Smooth muscle cell (in vitro differentiated cells): ENCODE data around the gene RPA3. TPM values are rescaled to one million over a fixed set of nuclear protein-coding genes. Genes with fewer than 3 reads are reported as not detected.
A peak's percentile ranks its signal among the peaks of the same experiment; 100 is the strongest.

Source experiments
- DNase-seq: peaks from one replicate; lab custom pipeline; 2025; ENCODE audit not compliant: unreplicated experiment; lab: John Stamatoyannopoulos, UW
- H2AFZ ChIP-seq: fragments of 200-600 bp; sonication (generic); 2 replicates; pipeline ENCODE4 v1.6.0; 2016; ENCODE audit warnings: antibody characterized with exemption, low read depth, mild to moderate bottlenecking
- H3F3A ChIP-seq: fragments of 200-600 bp; sonication (generic); 2 replicates; pipeline ENCODE4 v1.6.0; 2017; ENCODE audit warnings: antibody characterized with exemption, low read depth
- H3K27ac ChIP-seq: fragments of 200-600 bp; sonication (generic); 2 replicates; pipeline ENCODE4 v1.5.1; 2016; ENCODE audit warnings: low read depth, mild to moderate bottlenecking
- H3K27me3 ChIP-seq: fragments of 200-600 bp; sonication (generic); 2 replicates; pipeline ENCODE4 v1.6.1; 2016; ENCODE audit warnings: low read depth, mild to moderate bottlenecking
- H3K36me3 ChIP-seq: fragments of 200-600 bp; sonication (generic); 2 replicates; pipeline ENCODE4 v1.5.1; 2016; ENCODE audit warnings: low read depth
- H3K4me1 ChIP-seq: fragments of 200-600 bp; sonication (generic); 2 replicates; pipeline ENCODE4 v1.5.1; 2016; ENCODE audit warnings: low read depth
- H3K4me2 ChIP-seq: fragments of 200-600 bp; sonication (generic); 2 replicates; pipeline ENCODE4 v1.6.0; 2016; ENCODE audit warnings: mild to moderate bottlenecking
- H3K4me3 ChIP-seq: fragments of 200-600 bp; sonication (generic); 2 replicates; pipeline ENCODE4 v1.5.1; 2016; ENCODE audit warnings: mild to moderate bottlenecking
- H3K79me2 ChIP-seq: fragments of 200-600 bp; sonication (generic); 2 replicates; pipeline ENCODE4 v1.6.0; 2016; ENCODE audit warnings: low read depth, mild to moderate bottlenecking
- H3K9ac ChIP-seq: fragments of 200-600 bp; sonication (generic); 2 replicates; pipeline ENCODE4 v1.6.0; 2016; ENCODE audit warnings: low read depth
- H3K9me3 ChIP-seq: fragments of 200-600 bp; sonication (generic); replicated peaks from 2 replicates; pipeline ENCODE4 v1.5.1; 2016; ENCODE audit warnings: low read depth
- H4K20me1 ChIP-seq: fragments of 200-600 bp; sonication (generic); 2 replicates; pipeline ENCODE4 v1.6.0; 2016; ENCODE audit warnings: low read depth
- CTCF ChIP-seq: fragments of 200-600 bp; sonication (generic); IDR thresholded peaks from 2 replicates; pipeline ENCODE4 v1.5.1; 2017; ENCODE audit warnings: borderline replicate concordance, mild to moderate bottlenecking, antibody characterized with exemption; ENCODE audit not compliant: insufficient read depth, poor library complexity, severe bottlenecking
- WGBS: methylation state at CpG from one replicate; pipeline ENCODE4 v1.1.7; 2016; ENCODE audit warnings: low lambda C conversion rate; 5-methylcytosine and 5-hydroxymethylcytosine counted together
- polyA plus RNA-seq: library from polyadenylated mRNA; unstranded; fragments of >200 nt; fragmentation: Nextera tagmentation; extraction: Ambion mirVana; gene quantifications from 2 replicates; pipeline ENCODE4 v1.2.1, GENCODE V29; 2016
- total RNA-seq: library from RNA; depleted of rRNA; stranded (reverse); fragments of >200 nt; gene quantifications from 2 replicates; pipeline ENCODE4 v1.2.3, GENCODE V29; 2014

The RPA3 gene
- total and polyA plus RNA-seq, 2 experiments from 2014 or later = 37.2 to 63.7 TPM

DNA sequence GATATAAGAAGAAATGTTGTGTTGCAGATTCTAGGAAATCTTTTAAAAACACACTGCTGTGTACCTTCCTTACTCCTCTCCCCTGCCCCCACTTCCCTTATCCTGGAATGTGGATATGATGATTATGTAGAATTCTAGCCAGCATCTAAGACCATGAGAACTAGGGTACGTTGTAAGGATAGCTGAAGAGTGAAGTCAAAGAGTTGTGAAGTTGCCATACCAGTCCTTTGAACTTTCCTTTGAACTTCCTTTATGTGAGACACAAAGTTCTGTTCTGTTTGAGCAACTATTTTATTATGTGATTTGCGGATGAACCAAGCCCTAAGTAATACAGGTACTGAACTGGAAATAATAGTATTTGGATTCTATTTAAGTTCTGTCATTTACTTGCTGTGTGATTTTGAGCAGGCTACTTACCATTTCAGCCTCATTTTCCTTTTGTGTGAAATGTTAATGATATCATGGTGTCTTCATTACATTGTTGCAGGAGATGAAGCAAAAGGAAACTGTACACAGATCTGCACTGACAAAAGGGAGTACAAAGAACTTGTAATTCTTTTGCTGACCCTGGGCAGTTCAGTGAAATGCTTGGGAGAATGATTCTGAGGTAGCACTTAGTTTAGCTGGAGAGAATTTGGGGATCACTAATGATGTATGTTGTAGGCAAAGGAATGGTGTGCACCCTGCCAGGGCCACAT is 31.4 kb downstream of the RPA3 start:
- Histone ChIP-seq H3K9me3 (no peaks in the 10 kb centered on the region), H3K27me3 (no peaks in the 10 kb centered on the region), H3K4me2 (peak overlapping the region; percentile 22), H3K79me2 (peaks cover 6% of the 10 kb centered on the region), H3K4me3 (no peak overlapping the region), H3K27ac (no peak overlapping the region), H3K4me1 (peaks cover 7% of the 10 kb centered on the region), H3F3A (no peaks in the 10 kb centered on the region), H3K36me3 (no peaks in the 10 kb centered on the region), H2AFZ (no peak overlapping the region), H3K9ac (no peak overlapping the region), H4K20me1 (no peaks in the 10 kb centered on the region)
- WGBS = 66% methylated on average over 2 of the region's 2 CpGs
- DNase-seq = no peak
- TF ChIP-seq CTCF = no peak

DNA sequence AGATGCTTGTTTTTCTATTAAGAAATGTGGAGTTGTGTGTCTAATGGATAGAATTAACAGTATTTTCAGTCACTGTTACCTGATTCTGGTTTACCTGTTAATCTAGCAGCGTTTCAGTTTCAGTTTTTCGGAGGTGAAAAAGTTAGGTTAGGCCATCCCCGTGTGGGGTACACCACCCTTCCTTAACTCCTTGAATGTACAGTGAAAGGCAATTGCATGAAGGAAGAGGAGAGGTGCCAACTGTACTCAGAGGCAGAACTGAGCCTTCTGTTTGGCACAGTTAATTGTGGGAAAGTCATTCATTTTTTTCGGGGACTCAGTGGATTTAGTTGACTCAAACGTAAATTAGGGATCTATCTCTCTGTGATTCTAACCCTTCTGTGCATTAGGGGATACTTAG is 35.5 kb downstream of the RPA3 start:
- Histone ChIP-seq H3F3A (no peaks in the 10 kb centered on the region), H3K9me3 (no peaks in the 10 kb centered on the region), H3K4me3 (no peak overlapping the region), H3K27me3 (no peaks in the 10 kb centered on the region), H3K4me2 (no peak overlapping the region), H3K9ac (no peak overlapping the region), H3K4me1 (peaks cover 11% of the 10 kb centered on the region), H3K36me3 (no peaks in the 10 kb centered on the region), H3K79me2 (peaks cover 12% of the 10 kb centered on the region), H3K27ac (no peak overlapping the region), H4K20me1 (no peaks in the 10 kb centered on the region), H2AFZ (no peak overlapping the region)
- WGBS = 93% methylated on average over 5 of the region's 5 CpGs
- no peak for TF ChIP-seq CTCF
- no peak for DNase-seq

- Histone ChIP-seq H3K9ac (no peak overlapping the region), H3K27me3 (no peaks in the 10 kb centered on the region), H3K9me3 (no peaks in the 10 kb centered on the region), H3K79me2 (peaks cover 12% of the 10 kb centered on the region), H3K4me2 (peak overlapping the region; percentile 42), H3K4me3 (no peak overlapping the region), H3K36me3 (no peaks in the 10 kb centered on the region), H3F3A (no peaks in the 10 kb centered on the region), H3K27ac (peak overlapping the region; percentile 30), H4K20me1 (no peaks in the 10 kb centered on the region), H3K4me1 (peaks cover 9% of the 10 kb centered on the region), H2AFZ (no peak overlapping the region)
- DNase-seq = no peak
- no peak for TF ChIP-seq CTCF
Measured at GRCh38 chr7:7681936-7682329, 36.5 kb downstream of the RPA3 start.
